HG03139 (cell line): ENCODE results near the gene CCNB3.

Experiments used
- ATAC-seq: cut with Tn5 transposase; IDR thresholded peaks from one replicate; pipeline ENCODE4 v1.9.1; 2021; ENCODE audit not compliant: unreplicated experiment

CCNB3 gene

GRCh38 chrX:50372966-50373365 is 168.4 kb downstream of the CCNB3 start:
- ATAC-seq, result no peak

- ATAC-seq, result no peak
These were observed 171.1 kb downstream of the CCNB3 start for GRCh38 chrX:50375481-50376267.

GRCh38 chrX:50381729-50382415 is 177.3 kb downstream of the CCNB3 start:
- ATAC-seq, result no peak

DNA sequence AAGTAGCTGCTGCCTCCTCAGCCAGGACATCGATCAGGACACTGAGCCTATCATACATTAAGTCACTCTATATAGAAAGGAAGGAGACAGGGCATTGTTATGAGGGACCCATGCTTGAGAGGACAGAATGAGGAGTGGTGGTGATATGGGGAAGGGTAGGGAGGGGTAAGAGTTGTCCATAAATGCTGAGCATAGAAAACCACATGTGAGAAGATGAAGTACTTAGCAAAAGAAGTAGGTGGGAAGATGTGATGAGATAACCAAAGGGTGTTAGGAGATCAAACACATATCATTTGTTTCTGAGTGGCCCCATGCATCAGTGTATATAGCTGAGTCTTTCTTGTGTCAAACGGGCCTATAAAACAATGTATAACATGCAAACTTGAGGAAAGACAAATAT is 182.0 kb downstream of the CCNB3 start:
- no peak for ATAC-seq

DNA sequence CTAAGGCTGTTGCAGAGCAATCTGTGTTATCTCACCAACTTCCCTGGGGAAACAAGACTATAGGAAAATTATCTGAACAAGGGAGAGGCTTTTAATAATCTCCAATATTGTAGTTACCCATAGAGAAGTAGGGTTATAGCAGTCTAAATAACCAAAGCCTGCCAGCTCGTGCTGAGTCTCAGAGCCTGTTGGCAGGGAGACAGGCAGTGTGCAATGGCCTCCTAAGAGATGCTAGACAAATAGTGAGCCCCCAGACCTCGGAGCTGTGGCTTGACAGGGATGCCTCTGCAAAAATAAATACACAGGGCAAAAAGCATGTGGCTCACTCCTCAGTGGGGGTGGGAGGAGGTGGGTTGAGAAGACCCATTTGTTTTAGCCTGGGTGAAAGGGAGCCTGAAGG is 189.3 kb downstream of the CCNB3 start:
- ATAC-seq, result no peak
